ENCODE measurements around the gene ANKRD13C.

ANKRD13C gene

DNA sequence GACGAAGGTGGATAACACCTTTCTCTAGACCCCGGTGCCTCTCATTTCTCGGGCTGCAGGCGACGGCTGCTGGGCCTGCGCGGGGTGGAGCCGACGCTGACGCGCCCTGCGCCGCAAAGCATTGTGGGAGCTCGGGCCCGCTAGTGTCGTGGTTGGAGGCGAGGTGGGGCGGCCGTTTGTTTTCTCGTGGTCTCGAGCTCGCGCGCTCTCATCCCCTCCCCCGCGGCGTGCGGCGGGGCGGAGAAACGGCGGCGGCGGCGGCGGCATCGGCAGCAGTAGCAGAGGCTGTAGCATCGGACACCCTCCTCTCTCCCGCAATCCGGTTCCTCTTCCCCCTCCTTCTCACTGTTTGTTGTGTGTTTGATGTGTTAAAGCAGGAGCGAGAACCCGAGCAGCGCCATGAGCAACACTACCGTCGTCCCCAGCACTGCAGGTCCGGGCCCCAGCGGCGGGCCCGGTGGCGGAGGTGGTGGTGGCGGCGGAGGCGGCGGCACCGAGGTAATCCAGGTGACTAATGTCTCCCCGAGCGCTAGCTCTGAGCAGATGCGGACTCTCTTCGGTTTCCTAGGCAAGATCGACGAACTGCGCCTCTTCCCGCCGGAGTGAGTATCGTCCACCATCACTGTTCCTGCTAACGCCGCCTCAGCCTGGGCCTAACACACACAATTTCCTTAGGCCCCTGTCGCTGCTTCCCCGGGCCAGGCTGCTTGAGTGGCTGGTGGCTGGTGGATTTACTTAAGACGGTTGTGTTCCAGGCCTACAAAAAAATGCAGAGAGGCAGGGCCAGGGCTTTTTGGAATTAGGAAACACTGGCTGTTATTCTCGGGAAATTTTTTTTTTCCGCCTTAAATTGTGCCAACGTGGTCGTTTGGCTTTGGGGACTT lies 133.0 kb downstream of the ANKRD13C start, which contains the start of gene SRSF11 (continued):
- TF ChIP-seq, protein P1, sequence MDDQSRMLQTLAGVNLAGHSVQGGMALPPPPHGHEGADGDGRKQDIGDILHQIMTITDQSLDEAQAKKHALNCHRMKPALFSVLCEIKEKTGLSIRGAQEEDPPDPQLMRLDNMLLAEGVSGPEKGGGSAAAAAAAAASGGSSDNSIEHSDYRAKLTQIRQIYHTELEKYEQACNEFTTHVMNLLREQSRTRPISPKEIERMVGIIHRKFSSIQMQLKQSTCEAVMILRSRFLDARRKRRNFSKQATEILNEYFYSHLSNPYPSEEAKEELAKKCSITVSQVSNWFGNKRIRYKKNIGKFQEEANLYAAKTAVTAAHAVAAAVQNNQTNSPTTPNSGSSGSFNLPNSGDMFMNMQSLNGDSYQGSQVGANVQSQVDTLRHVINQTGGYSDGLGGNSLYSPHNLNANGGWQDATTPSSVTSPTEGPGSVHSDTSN (CRISPR knock-in tag; IDR thresholded peaks at IDR 0.05), result peak; percentile 74; the same call in 1 of the 2 replicates
- peak; percentile 85 for TF ChIP-seq ZBTB17 (tag by site-specific recombination; IDR thresholded peaks at IDR 0.05)
- no peak for TF ChIP-seq ZNF121 (tag by site-specific recombination; IDR thresholded peaks at IDR 0.05)
- peak; percentile 72 for TF ChIP-seq OSR2 (tag by site-specific recombination; IDR thresholded peaks at IDR 0.05)
- TF ChIP-seq ZFHX2 (tag by site-specific recombination; conservative IDR thresholded peaks at IDR 0.05), result peak; percentile 81; the same call in 1 of the 2 replicates
- TF ChIP-seq, protein P2, sequence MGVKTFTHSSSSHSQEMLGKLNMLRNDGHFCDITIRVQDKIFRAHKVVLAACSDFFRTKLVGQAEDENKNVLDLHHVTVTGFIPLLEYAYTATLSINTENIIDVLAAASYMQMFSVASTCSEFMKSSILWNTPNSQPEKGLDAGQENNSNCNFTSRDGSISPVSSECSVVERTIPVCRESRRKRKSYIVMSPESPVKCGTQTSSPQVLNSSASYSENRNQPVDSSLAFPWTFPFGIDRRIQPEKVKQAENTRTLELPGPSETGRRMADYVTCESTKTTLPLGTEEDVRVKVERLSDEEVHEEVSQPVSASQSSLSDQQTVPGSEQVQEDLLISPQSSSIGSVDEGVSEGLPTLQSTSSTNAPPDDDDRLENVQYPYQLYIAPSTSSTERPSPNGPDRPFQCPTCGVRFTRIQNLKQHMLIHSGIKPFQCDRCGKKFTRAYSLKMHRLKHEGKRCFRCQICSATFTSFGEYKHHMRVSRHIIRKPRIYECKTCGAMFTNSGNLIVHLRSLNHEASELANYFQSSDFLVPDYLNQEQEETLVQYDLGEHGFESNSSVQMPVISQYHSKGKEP (tag by site-specific recombination; IDR thresholded peaks at IDR 0.05), result no peak
- 0 out of 2 replicates have a peak, but pooled peaks have one; percentile 62 for TF ChIP-seq REPIN1 (tag by site-specific recombination; IDR thresholded peaks at IDR 0.05; ENCODE audit: low read depth)
- peak; percentile 88 for TF ChIP-seq GLIS1 (tag by site-specific recombination; IDR thresholded peaks at IDR 0.05)
- TF ChIP-seq KLF8 (tag by site-specific recombination; IDR thresholded peaks at IDR 0.05), result peak; percentile 63; the same call in 1 of the 2 replicates
- no peak for TF ChIP-seq SCRT1 (tag by site-specific recombination; IDR thresholded peaks at IDR 0.05; ENCODE audit: borderline replicate concordance)
- TF ChIP-seq, protein P3, sequence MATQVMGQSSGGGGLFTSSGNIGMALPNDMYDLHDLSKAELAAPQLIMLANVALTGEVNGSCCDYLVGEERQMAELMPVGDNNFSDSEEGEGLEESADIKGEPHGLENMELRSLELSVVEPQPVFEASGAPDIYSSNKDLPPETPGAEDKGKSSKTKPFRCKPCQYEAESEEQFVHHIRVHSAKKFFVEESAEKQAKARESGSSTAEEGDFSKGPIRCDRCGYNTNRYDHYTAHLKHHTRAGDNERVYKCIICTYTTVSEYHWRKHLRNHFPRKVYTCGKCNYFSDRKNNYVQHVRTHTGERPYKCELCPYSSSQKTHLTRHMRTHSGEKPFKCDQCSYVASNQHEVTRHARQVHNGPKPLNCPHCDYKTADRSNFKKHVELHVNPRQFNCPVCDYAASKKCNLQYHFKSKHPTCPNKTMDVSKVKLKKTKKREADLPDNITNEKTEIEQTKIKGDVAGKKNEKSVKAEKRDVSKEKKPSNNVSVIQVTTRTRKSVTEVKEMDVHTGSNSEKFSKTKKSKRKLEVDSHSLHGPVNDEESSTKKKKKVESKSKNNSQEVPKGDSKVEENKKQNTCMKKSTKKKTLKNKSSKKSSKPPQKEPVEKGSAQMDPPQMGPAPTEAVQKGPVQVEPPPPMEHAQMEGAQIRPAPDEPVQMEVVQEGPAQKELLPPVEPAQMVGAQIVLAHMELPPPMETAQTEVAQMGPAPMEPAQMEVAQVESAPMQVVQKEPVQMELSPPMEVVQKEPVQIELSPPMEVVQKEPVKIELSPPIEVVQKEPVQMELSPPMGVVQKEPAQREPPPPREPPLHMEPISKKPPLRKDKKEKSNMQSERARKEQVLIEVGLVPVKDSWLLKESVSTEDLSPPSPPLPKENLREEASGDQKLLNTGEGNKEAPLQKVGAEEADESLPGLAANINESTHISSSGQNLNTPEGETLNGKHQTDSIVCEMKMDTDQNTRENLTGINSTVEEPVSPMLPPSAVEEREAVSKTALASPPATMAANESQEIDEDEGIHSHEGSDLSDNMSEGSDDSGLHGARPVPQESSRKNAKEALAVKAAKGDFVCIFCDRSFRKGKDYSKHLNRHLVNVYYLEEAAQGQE (tag by site-specific recombination; IDR thresholded peaks at IDR 0.05), result peak; percentile 42
- TF ChIP-seq, protein P4, sequence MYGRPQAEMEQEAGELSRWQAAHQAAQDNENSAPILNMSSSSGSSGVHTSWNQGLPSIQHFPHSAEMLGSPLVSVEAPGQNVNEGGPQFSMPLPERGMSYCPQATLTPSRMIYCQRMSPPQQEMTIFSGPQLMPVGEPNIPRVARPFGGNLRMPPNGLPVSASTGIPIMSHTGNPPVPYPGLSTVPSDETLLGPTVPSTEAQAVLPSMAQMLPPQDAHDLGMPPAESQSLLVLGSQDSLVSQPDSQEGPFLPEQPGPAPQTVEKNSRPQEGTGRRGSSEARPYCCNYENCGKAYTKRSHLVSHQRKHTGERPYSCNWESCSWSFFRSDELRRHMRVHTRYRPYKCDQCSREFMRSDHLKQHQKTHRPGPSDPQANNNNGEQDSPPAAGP (tag by site-specific recombination; IDR thresholded peaks at IDR 0.05), result peak; percentile 46; the same call in 1 of the 2 replicates
- TF ChIP-seq ZNF585B (tag by site-specific recombination; IDR thresholded peaks at IDR 0.05), result peak; percentile 7; the same call in 1 of the 2 replicates
- TF ChIP-seq ZNF596 (tag by site-specific recombination; IDR thresholded peaks at IDR 0.05), result 0 out of 2 replicates have a peak, but pooled peaks have one; percentile 5
- TF ChIP-seq KLF16 (tag by site-specific recombination; IDR thresholded peaks at IDR 0.05), result peak; percentile 83; the same call in 1 of the 2 replicates
- TF ChIP-seq ZFP69B (tag by site-specific recombination; IDR thresholded peaks at IDR 0.05), result peak; percentile 56; the same call in 1 of the 2 replicates
- peak; percentile 8 for TF ChIP-seq ZNF660 (tag by site-specific recombination; IDR thresholded peaks at IDR 0.05)
- TF ChIP-seq ZNF707 (tag by site-specific recombination; IDR thresholded peaks at IDR 0.05), result no peak
- peak; percentile 53 for TF ChIP-seq SP2 (tag by site-specific recombination; IDR thresholded peaks at IDR 0.05)
- no peak for TF ChIP-seq TRIM28 (IDR thresholded peaks at IDR 0.05; ENCODE audit: borderline replicate concordance, low read length)
- TF ChIP-seq ZNF292 (tag by site-specific recombination; IDR thresholded peaks at IDR 0.05; ENCODE audit: borderline replicate concordance, low read depth), result no peak
- peak; percentile 64 for TF ChIP-seq KLF1 (tag by site-specific recombination; IDR thresholded peaks at IDR 0.05)
- peak; percentile 97 for TF ChIP-seq ZNF501 (tag by site-specific recombination; IDR thresholded peaks at IDR 0.05)
- no peak for TF ChIP-seq ZNF426 (tag by site-specific recombination; IDR thresholded peaks at IDR 0.05)
- TF ChIP-seq ZNF2 (tag by site-specific recombination; IDR thresholded peaks at IDR 0.05), result peak; percentile 88
- TF ChIP-seq FEZF1 (tag by site-specific recombination; IDR thresholded peaks at IDR 0.05), result peak; percentile 31
- peak; percentile 21 for TF ChIP-seq ZBTB8A (tag by site-specific recombination; IDR thresholded peaks at IDR 0.05)
- peak; percentile 94 for TF ChIP-seq ZFP37 (tag by site-specific recombination; IDR thresholded peaks at IDR 0.05)
- TF ChIP-seq ZNF600 (tag by site-specific recombination; IDR thresholded peaks at IDR 0.05), result peak; percentile 54; the same call in 1 of the 2 replicates
- TF ChIP-seq, protein P5, sequence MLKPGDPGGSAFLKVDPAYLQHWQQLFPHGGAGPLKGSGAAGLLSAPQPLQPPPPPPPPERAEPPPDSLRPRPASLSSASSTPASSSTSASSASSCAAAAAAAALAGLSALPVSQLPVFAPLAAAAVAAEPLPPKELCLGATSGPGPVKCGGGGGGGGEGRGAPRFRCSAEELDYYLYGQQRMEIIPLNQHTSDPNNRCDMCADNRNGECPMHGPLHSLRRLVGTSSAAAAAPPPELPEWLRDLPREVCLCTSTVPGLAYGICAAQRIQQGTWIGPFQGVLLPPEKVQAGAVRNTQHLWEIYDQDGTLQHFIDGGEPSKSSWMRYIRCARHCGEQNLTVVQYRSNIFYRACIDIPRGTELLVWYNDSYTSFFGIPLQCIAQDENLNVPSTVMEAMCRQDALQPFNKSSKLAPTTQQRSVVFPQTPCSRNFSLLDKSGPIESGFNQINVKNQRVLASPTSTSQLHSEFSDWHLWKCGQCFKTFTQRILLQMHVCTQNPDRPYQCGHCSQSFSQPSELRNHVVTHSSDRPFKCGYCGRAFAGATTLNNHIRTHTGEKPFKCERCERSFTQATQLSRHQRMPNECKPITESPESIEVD (tag by site-specific recombination; IDR thresholded peaks at IDR 0.05), result no peak
- TF ChIP-seq ZNF214 (tag by site-specific recombination; IDR thresholded peaks at IDR 0.05; ENCODE audit: borderline replicate concordance), result no peak
